Osteocyte (in vitro differentiated cells): ENCODE data around the gene ACOX3. TPM values are rescaled to one million over a fixed set of nuclear protein-coding genes. Genes with fewer than 3 reads are reported as not detected.

ENCODE experiments used
- DNase-seq: peaks from one replicate; pipeline ENCODE4 v3.0.0; 2021; ENCODE audit warnings: mixed read lengths; ENCODE audit not compliant: unreplicated experiment; ENCODE audit errors: extremely low spot score
- H3K27ac Mint-ChIP-seq: one replicate; pipeline ENCODE4 v1.8.0; 2021; ENCODE audit warnings: mild to moderate bottlenecking, mixed read lengths; ENCODE audit not compliant: unreplicated experiment
- H3K27me3 Mint-ChIP-seq: one replicate; pipeline ENCODE4 v1.8.0; 2021; ENCODE audit warnings: mixed read lengths; ENCODE audit not compliant: unreplicated experiment
- H3K36me3 Mint-ChIP-seq: one replicate; pipeline ENCODE4 v1.8.0; 2021; ENCODE audit warnings: mixed read lengths; ENCODE audit not compliant: unreplicated experiment
- H3K4me1 Mint-ChIP-seq: one replicate; pipeline ENCODE4 v1.8.0; 2021; ENCODE audit warnings: mixed read lengths; ENCODE audit not compliant: unreplicated experiment
- H3K4me3 Mint-ChIP-seq: one replicate; pipeline ENCODE4 v1.8.0; 2021; ENCODE audit warnings: mild to moderate bottlenecking, moderate library complexity, mixed read lengths; ENCODE audit not compliant: unreplicated experiment
- H3K9me3 Mint-ChIP-seq: one replicate; pipeline ENCODE4 v1.8.0; 2021; ENCODE audit warnings: mixed read lengths; ENCODE audit not compliant: unreplicated experiment
- total RNA-seq: library from RNA; stranded (reverse); gene quantifications from 2 replicates; pipeline ENCODE4 v1.2.1, GENCODE V29; 2021
- TF ChIP-seq, protein P1 (sequence below): fragments of 200-600 bp; sonication (generic); IDR thresholded peaks from 2 replicates; pipeline ENCODE4 v1.5.0; 2021; ENCODE audit warnings: antibody characterized with exemption, mild to moderate bottlenecking, moderate library complexity

ACOX3 gene
- total RNA-seq, 1 donor from 2014 or later = 25.2 TPM

DNA sequence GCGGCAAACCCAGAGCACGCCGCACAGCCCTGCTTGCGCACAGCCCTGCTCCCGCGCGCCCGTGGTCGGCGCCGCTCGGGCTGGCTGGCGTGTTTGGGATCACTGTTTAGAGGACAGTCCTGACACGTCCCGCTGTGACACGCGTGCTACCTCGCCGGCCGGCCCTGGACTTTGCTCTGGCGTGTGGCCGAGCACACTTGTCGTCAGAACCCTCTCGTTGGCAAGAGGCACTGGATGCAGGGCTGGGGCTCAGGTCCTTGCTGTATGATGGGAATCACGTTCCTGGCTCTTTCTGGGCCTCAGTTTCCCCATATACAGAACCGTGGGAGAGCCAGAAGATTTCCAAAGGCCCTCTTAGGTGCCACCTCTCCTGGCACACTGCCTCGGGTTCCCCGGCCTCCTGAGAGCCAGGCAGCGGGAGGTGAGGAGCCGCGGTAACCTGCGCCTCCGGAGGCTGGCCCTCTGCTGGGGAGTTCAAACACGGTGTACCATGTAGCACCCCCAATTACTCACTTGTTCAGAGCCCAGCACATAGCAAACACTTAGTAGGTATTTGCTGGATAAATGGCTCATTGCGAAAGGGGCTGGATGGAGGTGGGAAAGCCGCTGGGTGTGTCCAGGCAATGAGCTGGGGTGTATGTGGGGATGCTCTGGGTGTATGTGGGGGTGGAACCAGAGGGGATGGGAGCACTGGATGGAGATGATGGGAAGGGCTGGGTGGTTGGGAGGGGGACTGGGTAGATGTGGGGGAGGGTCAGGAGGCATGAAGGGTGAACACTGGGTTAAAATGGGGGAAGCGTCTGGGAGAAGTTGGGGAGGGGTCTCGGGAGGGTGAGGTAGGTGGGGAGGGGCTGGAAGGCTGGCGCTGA lies 94.3 kb downstream of the ACOX3 start:
- Mint-ChIP-seq H3K36me3 (no peaks in the 10 kb centered on the region), H3K27ac (no peak overlapping the region), H3K27me3 (peaks cover 15% of the 10 kb centered on the region), H3K4me3 (no peak overlapping the region), H3K9me3 (no peaks in the 10 kb centered on the region), H3K4me1 (no peaks in the 10 kb centered on the region)
- TF ChIP-seq, protein P1, sequence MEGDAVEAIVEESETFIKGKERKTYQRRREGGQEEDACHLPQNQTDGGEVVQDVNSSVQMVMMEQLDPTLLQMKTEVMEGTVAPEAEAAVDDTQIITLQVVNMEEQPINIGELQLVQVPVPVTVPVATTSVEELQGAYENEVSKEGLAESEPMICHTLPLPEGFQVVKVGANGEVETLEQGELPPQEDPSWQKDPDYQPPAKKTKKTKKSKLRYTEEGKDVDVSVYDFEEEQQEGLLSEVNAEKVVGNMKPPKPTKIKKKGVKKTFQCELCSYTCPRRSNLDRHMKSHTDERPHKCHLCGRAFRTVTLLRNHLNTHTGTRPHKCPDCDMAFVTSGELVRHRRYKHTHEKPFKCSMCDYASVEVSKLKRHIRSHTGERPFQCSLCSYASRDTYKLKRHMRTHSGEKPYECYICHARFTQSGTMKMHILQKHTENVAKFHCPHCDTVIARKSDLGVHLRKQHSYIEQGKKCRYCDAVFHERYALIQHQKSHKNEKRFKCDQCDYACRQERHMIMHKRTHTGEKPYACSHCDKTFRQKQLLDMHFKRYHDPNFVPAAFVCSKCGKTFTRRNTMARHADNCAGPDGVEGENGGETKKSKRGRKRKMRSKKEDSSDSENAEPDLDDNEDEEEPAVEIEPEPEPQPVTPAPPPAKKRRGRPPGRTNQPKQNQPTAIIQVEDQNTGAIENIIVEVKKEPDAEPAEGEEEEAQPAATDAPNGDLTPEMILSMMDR = no peak
- DNase-seq = no peak

DNA sequence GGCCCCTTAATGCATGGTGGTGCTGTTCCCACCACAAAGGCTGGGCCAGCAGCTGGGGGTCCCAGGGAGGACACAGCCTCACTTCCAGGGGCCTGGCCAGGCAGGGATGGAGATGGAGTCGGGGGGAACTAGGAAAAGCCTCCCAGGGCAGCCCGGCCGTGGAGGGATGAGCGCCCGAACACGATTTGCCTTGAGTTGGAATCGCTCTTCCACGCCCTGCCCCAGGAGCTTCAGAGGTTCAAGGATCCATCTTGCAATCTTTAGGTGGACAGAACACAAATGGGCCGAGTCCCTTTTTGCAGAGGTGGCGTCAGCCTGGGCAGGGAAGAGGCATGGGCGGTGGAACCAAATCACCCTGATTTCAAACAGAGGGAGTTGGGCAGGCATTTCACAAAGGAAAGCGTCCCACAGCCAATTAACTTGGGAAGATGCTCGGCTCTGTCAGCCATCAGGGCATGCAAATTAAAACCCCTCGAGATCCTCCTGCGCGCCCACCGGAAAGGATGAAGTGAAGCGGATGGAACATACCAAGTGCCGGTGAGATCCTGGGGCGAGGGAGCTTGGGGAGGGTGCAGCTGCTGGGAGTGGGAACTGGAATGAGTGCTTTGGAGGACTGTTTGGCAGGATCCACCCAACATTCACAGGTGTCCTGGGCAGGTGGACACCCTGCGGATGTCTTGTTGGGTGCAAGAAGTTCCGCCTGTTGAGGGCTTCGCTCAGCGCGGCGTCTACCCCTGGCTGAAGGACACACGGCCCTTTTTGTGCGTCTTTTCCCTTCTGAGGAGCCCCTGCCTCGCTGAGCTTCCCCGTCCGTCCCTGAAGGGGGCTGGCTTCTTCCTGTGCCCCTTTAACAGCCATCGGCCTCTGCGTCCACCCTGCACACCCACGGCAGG lies 95.2 kb downstream of the ACOX3 start:
- Mint-ChIP-seq H3K9me3 (no peaks in the 10 kb centered on the region), H3K27me3 (peaks cover 17% of the 10 kb centered on the region), H3K36me3 (no peaks in the 10 kb centered on the region), H3K4me3 (no peak overlapping the region), H3K4me1 (no peaks in the 10 kb centered on the region), H3K27ac (no peak overlapping the region)
- TF ChIP-seq, protein P1 = no peak
- DNase-seq = no peak

DNA sequence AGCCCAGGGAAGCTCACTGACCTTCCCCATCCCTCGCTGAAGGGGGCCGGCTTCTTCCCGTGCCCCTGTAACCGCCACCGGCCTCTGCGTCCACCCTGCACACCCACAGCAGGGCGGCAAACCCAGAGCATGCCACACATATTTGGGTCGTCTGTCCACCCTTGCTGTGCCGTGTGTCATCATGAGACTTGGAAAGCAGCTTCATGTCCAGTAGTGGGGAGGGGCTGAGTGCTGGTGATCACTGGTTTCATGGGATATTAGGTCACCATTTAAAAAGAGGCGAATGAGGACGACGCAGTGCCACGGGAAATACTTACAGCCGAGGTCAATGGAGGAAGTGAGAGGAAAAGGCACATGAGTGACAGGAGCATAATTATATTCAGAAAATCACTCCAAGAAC lies 96.1 kb downstream of the ACOX3 start:
- Mint-ChIP-seq H3K27me3 (peaks cover 24% of the 10 kb centered on the region), H3K4me3 (no peak overlapping the region), H3K9me3 (no peaks in the 10 kb centered on the region), H3K36me3 (no peaks in the 10 kb centered on the region), H3K27ac (no peak overlapping the region), H3K4me1 (no peaks in the 10 kb centered on the region)
- TF ChIP-seq, protein P1 = no peak
- DNase-seq = no peak

DNA sequence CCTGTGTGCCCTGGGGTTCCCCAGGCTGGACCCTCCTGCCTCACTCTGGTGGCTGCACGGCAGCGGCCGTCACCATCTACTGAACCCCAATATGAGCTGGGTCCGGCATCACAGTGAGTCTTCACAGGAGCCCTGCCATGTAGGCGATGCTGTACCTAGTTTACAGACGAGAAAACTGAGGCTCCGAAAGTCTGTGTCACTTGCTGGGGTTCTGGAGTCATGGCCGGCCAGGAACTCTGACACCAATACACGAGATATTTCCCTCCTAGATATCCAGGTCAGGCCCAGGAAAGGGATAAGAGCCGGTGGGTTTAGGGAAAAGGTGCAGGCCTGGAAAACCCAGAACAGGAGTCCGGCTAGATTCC lies 96.6 kb downstream of the ACOX3 start:
- no peaks in the 10 kb centered on the region for H3K4me1 Mint-ChIP-seq
- no peak overlapping the region for H3K4me3 Mint-ChIP-seq
- H3K27me3 Mint-ChIP-seq = peaks cover 29% of the 10 kb centered on the region
- no peak overlapping the region for H3K27ac Mint-ChIP-seq
- H3K36me3 Mint-ChIP-seq = no peaks in the 10 kb centered on the region
- TF ChIP-seq, protein P1 = no peak
- DNase-seq = no peak
- H3K9me3 Mint-ChIP-seq = no peaks in the 10 kb centered on the region
